ENCODE measurements around the gene SUGCT.

The SUGCT gene

GRCh38 chr7:40658729-40659128 lies 523.9 kb downstream of the SUGCT start:
- Histone ChIP-seq H3K27ac (no peak overlapping the region), H3K9me3 (ENCODE audit: control insufficient read depth, low read length) (no peaks in the 10 kb centered on the region), H3K9ac (no peak overlapping the region), H2AFZ (no peak overlapping the region), H3K36me3 (ENCODE audit: control insufficient read depth, insufficient read depth, low read length) (no peaks in the 10 kb centered on the region), H3K4me1 (no peaks in the 10 kb centered on the region), H3K79me2 (no peaks in the 10 kb centered on the region), H3K4me3 (ENCODE audit: low read depth, low read length) (no peak overlapping the region), H3K4me2 (ENCODE audit: low read length) (no peak overlapping the region), H3K27me3 (ENCODE audit: control insufficient read depth, insufficient read depth, low read length) (no peaks in the 10 kb centered on the region)
- no peak for TF ChIP-seq CTCF (IDR thresholded peaks at IDR 0.05)

GRCh38 chr7:40659231-40659630 lies 524.4 kb downstream of the SUGCT start:
- Histone ChIP-seq H3K4me1 (no peaks in the 10 kb centered on the region), H3K36me3 (ENCODE audit: control insufficient read depth, insufficient read depth, low read length) (no peaks in the 10 kb centered on the region), H3K4me3 (ENCODE audit: low read depth, low read length) (no peak overlapping the region), H2AFZ (no peak overlapping the region), H3K9ac (no peak overlapping the region), H3K27ac (no peak overlapping the region), H3K4me2 (ENCODE audit: low read length) (no peak overlapping the region), H3K9me3 (ENCODE audit: control insufficient read depth, low read length) (no peaks in the 10 kb centered on the region), H3K27me3 (ENCODE audit: control insufficient read depth, insufficient read depth, low read length) (no peaks in the 10 kb centered on the region), H3K79me2 (no peaks in the 10 kb centered on the region)
- no peak for TF ChIP-seq CTCF (IDR thresholded peaks at IDR 0.05)

GRCh38 chr7:40673285-40673684 lies 538.5 kb downstream of the SUGCT start:
- Histone ChIP-seq H3K9me3 (ENCODE audit: control insufficient read depth, low read length) (no peaks in the 10 kb centered on the region), H3K9ac (no peak overlapping the region), H3K36me3 (ENCODE audit: control insufficient read depth, insufficient read depth, low read length) (no peaks in the 10 kb centered on the region), H3K4me1 (no peaks in the 10 kb centered on the region), H2AFZ (no peak overlapping the region), H3K4me3 (ENCODE audit: low read depth, low read length) (no peak overlapping the region), H3K27ac (no peak overlapping the region), H3K27me3 (ENCODE audit: control insufficient read depth, insufficient read depth, low read length) (no peaks in the 10 kb centered on the region), H3K79me2 (no peaks in the 10 kb centered on the region), H3K4me2 (ENCODE audit: low read length) (no peak overlapping the region)
- no peak for TF ChIP-seq CTCF (IDR thresholded peaks at IDR 0.05)

DNA sequence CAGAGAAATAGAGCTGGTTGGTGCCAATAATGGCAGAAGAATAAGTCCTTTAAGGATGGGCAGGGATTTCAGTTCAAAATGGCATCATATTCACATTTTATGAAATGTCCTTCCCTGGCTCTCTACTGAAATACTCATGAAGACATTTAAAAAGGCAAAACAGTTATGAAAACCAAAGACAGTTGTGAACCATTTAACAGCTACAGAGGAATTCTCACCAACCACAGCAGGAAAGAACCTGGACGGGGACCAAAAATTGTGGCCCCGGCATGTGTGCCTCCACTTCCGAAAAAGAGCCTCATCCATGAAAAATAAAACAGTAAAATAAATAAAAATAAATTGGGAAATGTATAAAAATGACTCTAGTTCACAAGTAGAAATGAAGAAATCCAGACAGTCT lies 539.5 kb downstream of the SUGCT start:
- Histone ChIP-seq H3K27ac (no peak overlapping the region), H3K4me2 (ENCODE audit: low read length) (no peak overlapping the region), H2AFZ (no peak overlapping the region), H3K9ac (no peak overlapping the region), H3K79me2 (no peaks in the 10 kb centered on the region), H3K4me3 (ENCODE audit: low read depth, low read length) (no peak overlapping the region), H3K36me3 (ENCODE audit: control insufficient read depth, insufficient read depth, low read length) (no peaks in the 10 kb centered on the region), H3K9me3 (ENCODE audit: control insufficient read depth, low read length) (no peaks in the 10 kb centered on the region), H3K27me3 (ENCODE audit: control insufficient read depth, insufficient read depth, low read length) (no peaks in the 10 kb centered on the region), H3K4me1 (no peaks in the 10 kb centered on the region)
- TF ChIP-seq CTCF (IDR thresholded peaks at IDR 0.05): no peak

GRCh38 chr7:40675741-40676140 lies 540.9 kb downstream of the SUGCT start:
- no peak overlapping the region for H3K9ac ChIP-seq
- no peaks in the 10 kb centered on the region for H3K79me2 ChIP-seq
- H3K9me3 ChIP-seq (ENCODE audit: control insufficient read depth, low read length): no peaks in the 10 kb centered on the region
- no peak overlapping the region for H2AFZ ChIP-seq
- H3K4me3 ChIP-seq (ENCODE audit: low read depth, low read length): no peak overlapping the region
- H3K36me3 ChIP-seq (ENCODE audit: control insufficient read depth, insufficient read depth, low read length): no peaks in the 10 kb centered on the region
- H3K4me2 ChIP-seq (ENCODE audit: low read length): no peak overlapping the region
- no peaks in the 10 kb centered on the region for H3K27me3 ChIP-seq (ENCODE audit: control insufficient read depth, insufficient read depth, low read length)
- no peak overlapping the region for H3K27ac ChIP-seq
- TF ChIP-seq CTCF (IDR thresholded peaks at IDR 0.05): no peak
- no peaks in the 10 kb centered on the region for H3K4me1 ChIP-seq

All from parathyroid adenoma (tissue), 2 donors.